DOHH2 (cell line): ENCODE results near the gene FAM32A.

Experiments
- H3F3A ChIP-seq: fragments of 200-600 bp; sonication (generic), shearing (Covaris generic); 2 replicates; pipeline ENCODE4 v1.6.0; 2016; ENCODE audit warnings: antibody characterized with exemption, mild to moderate bottlenecking; ENCODE audit not compliant: control insufficient read depth, insufficient read depth
- H3K27ac ChIP-seq: fragments of 200-600 bp; sonication (generic); 2 replicates; pipeline ENCODE4 v1.5.1; 2014; ENCODE audit warnings: low read depth, mild to moderate bottlenecking, low read length, moderate library complexity
- H3K27me3 ChIP-seq: fragments of 200-600 bp; sonication (generic); 2 replicates; pipeline ENCODE4 v1.6.1; 2014; ENCODE audit warnings: mild to moderate bottlenecking, low read length, mixed read lengths; ENCODE audit not compliant: control insufficient read depth
- H3K36me3 ChIP-seq: fragments of 200-600 bp; sonication (generic); 2 replicates; pipeline ENCODE4 v1.6.1; 2014; ENCODE audit warnings: mild to moderate bottlenecking, low read length, moderate library complexity, mixed read lengths; ENCODE audit not compliant: control insufficient read depth
- H3K4me1 ChIP-seq: fragments of 200-600 bp; sonication (generic); 2 replicates; pipeline ENCODE4 v1.6.1; 2014; ENCODE audit warnings: mild to moderate bottlenecking, low read length, mixed read lengths; ENCODE audit not compliant: control insufficient read depth
- H3K4me2 ChIP-seq: fragments of 200-600 bp; sonication (generic); 2 replicates; pipeline ENCODE4 v1.6.0; 2014; ENCODE audit warnings: mild to moderate bottlenecking, low read length, moderate library complexity
- H3K4me3 ChIP-seq: fragments of 200-600 bp; sonication (generic); 2 replicates; pipeline ENCODE4 v1.5.1; 2014; ENCODE audit warnings: mild to moderate bottlenecking, low read length, mixed read lengths
- H3K79me2 ChIP-seq: fragments of 200-600 bp; sonication (generic); 2 replicates; pipeline ENCODE4 v1.6.1; 2014; ENCODE audit warnings: mild to moderate bottlenecking, low read length, mixed read lengths; ENCODE audit not compliant: control insufficient read depth
- H3K9me2 ChIP-seq: fragments of 200-600 bp; sonication (generic); replicated peaks from 2 replicates; pipeline ENCODE4 v1.6.1; 2014; ENCODE audit warnings: mild to moderate bottlenecking, low read length, mixed read lengths; ENCODE audit not compliant: control insufficient read depth
- H3K9me3 ChIP-seq: fragments of 200-600 bp; sonication (generic); 2 replicates; pipeline ENCODE4 v1.6.1; 2014; ENCODE audit warnings: antibody characterized with exemption, low read length, mixed read lengths; ENCODE audit not compliant: control insufficient read depth, insufficient read depth
- H4K20me1 ChIP-seq: fragments of 200-600 bp; sonication (generic); 2 replicates; pipeline ENCODE4 v1.6.0; 2014; ENCODE audit warnings: low read depth, mild to moderate bottlenecking, antibody characterized with exemption, low read length, moderate library complexity; ENCODE audit not compliant: control insufficient read depth, insufficient read depth
- CTCF ChIP-seq: fragments of 200-600 bp; sonication (generic); IDR thresholded peaks from one replicate; pipeline ENCODE4 v1.5.1; 2014; ENCODE audit warnings: antibody characterized with exemption, mild to moderate bottlenecking, low read depth, low read length; ENCODE audit not compliant: poor library complexity, severe bottlenecking
- EZH2phosphoT487 ChIP-seq: fragments of 200-600 bp; sonication (generic); IDR thresholded peaks from 2 replicates; pipeline ENCODE4 v1.6.1; 2017; ENCODE audit warnings: borderline replicate concordance, mild to moderate bottlenecking, antibody characterized with exemption, low read length, moderate library complexity, mixed read lengths

Gene FAM32A

DNA sequence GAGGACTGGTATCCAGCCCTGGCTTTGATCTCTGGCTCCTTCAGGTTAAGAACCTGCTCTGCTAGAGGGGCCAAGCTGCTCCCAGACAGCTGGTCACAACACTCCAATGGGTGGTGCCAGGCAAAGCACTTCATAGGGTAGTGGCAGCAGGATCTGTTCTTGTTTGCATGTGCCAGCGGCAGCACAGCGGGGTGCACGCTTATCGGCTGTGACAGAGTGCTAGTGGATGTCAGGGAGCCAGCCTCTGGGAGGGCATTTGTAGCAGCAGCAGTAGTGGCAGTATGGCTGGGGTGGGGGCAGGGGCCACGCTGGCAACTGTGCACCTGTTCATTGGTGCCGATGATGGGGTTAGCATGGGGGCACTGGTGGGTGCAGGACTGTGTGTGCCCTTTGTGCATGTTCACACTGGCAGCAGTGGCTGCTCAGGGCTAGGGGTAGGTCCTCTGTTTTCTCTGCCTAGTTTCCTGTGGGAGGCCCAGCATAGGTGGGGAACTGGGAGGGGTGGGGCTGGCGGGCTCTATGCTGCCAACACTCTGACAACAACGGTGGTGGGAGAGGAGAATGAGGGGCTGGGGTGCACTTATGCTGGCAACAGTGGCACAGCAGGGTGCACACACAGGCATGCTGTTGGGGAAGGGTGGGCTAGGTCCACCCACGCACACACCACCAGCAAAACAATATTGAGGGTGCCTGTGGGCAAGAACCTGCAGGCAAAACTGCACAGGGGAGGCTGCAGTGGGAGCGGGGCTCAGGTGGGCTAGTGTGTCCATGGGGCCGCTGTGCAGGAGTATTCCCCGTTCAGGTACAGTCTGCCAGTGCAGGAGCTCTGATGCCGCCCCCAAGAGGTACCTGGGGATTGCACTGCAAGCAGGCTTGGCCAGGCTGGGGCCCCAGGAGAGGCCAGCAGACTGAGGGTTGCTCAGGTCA, 31.8 kb downstream of the FAM32A start:
- no peaks in the 10 kb centered on the region for H4K20me1 ChIP-seq
- H3K9me3 ChIP-seq, result peaks cover 19% of the 10 kb centered on the region
- H3K4me2 ChIP-seq, result no peak overlapping the region
- H3K27me3 ChIP-seq, result no peaks in the 10 kb centered on the region
- H3K4me1 ChIP-seq, result no peaks in the 10 kb centered on the region
- no peak overlapping the region for H3K27ac ChIP-seq
- no peak for TF ChIP-seq EZH2phosphoT487
- no peak for TF ChIP-seq CTCF
- peaks cover 18% of the 10 kb centered on the region for H3K79me2 ChIP-seq
- no peaks in the 10 kb centered on the region for H3F3A ChIP-seq
- no peaks in the 10 kb centered on the region for H3K9me2 ChIP-seq
- peaks cover 64% of the 10 kb centered on the region for H3K36me3 ChIP-seq
- H3K4me3 ChIP-seq, result no peak overlapping the region

GRCh38 chr19:16217716-16218451, 32.7 kb downstream of the FAM32A start:
- H3K4me1 ChIP-seq, result no peaks in the 10 kb centered on the region
- H3K79me2 ChIP-seq, result peaks cover 11% of the 10 kb centered on the region
- H3K27me3 ChIP-seq, result no peaks in the 10 kb centered on the region
- TF ChIP-seq CTCF, result no peak
- no peak for TF ChIP-seq EZH2phosphoT487
- H3F3A ChIP-seq, result no peaks in the 10 kb centered on the region
- peaks cover 19% of the 10 kb centered on the region for H3K9me3 ChIP-seq
- no peak overlapping the region for H3K4me2 ChIP-seq
- peaks cover 69% of the 10 kb centered on the region for H3K36me3 ChIP-seq
- H3K9me2 ChIP-seq, result no peaks in the 10 kb centered on the region
- no peak overlapping the region for H3K27ac ChIP-seq
- no peaks in the 10 kb centered on the region for H4K20me1 ChIP-seq
- H3K4me3 ChIP-seq, result no peak overlapping the region

- H3K9me3 ChIP-seq, result peaks cover 19% of the 10 kb centered on the region
- no peaks in the 10 kb centered on the region for H3K9me2 ChIP-seq
- H3K4me2 ChIP-seq, result no peak overlapping the region
- H3K4me3 ChIP-seq, result no peak overlapping the region
- peaks cover 78% of the 10 kb centered on the region for H3K36me3 ChIP-seq
- no peaks in the 10 kb centered on the region for H3F3A ChIP-seq
- H3K4me1 ChIP-seq, result no peaks in the 10 kb centered on the region
- H3K27ac ChIP-seq, result no peak overlapping the region
- no peaks in the 10 kb centered on the region for H4K20me1 ChIP-seq
- H3K79me2 ChIP-seq, result peaks cover 7% of the 10 kb centered on the region; the same call in 1 of the 2 replicates
- no peak for TF ChIP-seq CTCF
- TF ChIP-seq EZH2phosphoT487, result no peak
- no peaks in the 10 kb centered on the region for H3K27me3 ChIP-seq
Measured at GRCh38 chr19:16218851-16219250, 33.6 kb downstream of the FAM32A start.
